H1 (cell line): ENCODE results near the gene VWA7. TPM values are rescaled to one million over a fixed set of nuclear protein-coding genes. Genes with fewer than 3 reads are reported as not detected.
A peak's percentile ranks its signal among the peaks of the same experiment; 100 is the strongest.
"Not testable (repeated sequence)": the region's sequence is repeated elsewhere in the genome, so short reads cannot be mapped to it uniquely, and the experiment has no call there.

ENCODE experiments used
- CTCF ChIA-PET: fragments of 300-600 bp; sonication (Branson Sonifier 250); formaldehyde crosslinking; loops from one replicate; lab custom pipeline; 2021; ENCODE audit not compliant: partially characterized antibody; lab: Charles Lee
- POLR2A ChIA-PET: fragments of 300-600 bp; sonication (Branson Sonifier 250); formaldehyde crosslinking; loops from one replicate; lab custom pipeline; 2021; ENCODE audit warnings: inconsistent platforms; ENCODE audit not compliant: partially characterized antibody; lab: Charles Lee
- DNase-seq, 2 experiments: peaks; one replicate each; pipeline versions ENCODE4 v3.0.0 to v3.0.0-alpha.2; 2010 to 2022; ENCODE audit warnings: low spot score in 2 of 2, low read depth in 1 of 2, mixed read lengths in 1 of 2
- FAIRE-seq: peaks from 2 replicates; lab custom pipeline; 2011; peaks lifted over from hg19 to GRCh38; lab: Jason Lieb, UNC
- H2AFZ ChIP-seq: 2 replicates; pipeline ENCODE4 v1.8.1; 2012; ENCODE audit warnings: low read length, inconsistent platforms
- H2AK5ac ChIP-seq: 2 replicates; pipeline ENCODE4 v1.6.1; 2013; ENCODE audit warnings: low read depth, low read length
- H2BK120ac ChIP-seq: replicated peaks from 2 replicates; pipeline ENCODE3; 2013; ENCODE audit warnings: low read depth, low read length, inconsistent platforms
- H2BK12ac ChIP-seq: 2 replicates; pipeline ENCODE4 v1.6.1; 2013; ENCODE audit warnings: low read depth, low read length
- H2BK15ac ChIP-seq: 2 replicates; pipeline ENCODE4 v1.6.1; 2013; ENCODE audit warnings: low read length
- H2BK20ac ChIP-seq: 2 replicates; pipeline ENCODE4 v1.6.1; 2013; ENCODE audit warnings: low read length
- H2BK5ac ChIP-seq: 2 replicates; pipeline ENCODE4 v1.6.1; 2013; ENCODE audit warnings: low read depth, low read length
- H3K14ac ChIP-seq: 2 replicates; pipeline ENCODE4 v1.6.1; 2013; ENCODE audit warnings: inconsistent platforms; ENCODE audit not compliant: insufficient read length
- H3K18ac ChIP-seq: 2 replicates; pipeline ENCODE4 v1.6.1; 2013; ENCODE audit warnings: low read length; ENCODE audit errors: extremely low read depth
- H3K23ac ChIP-seq: 2 replicates; pipeline ENCODE4 v1.6.1; 2013; ENCODE audit warnings: inconsistent platforms; ENCODE audit not compliant: insufficient read length
- H3K23me2 ChIP-seq: 2 replicates; pipeline ENCODE4 v1.6.1; 2013; ENCODE audit warnings: low read depth, low read length
- H3K27ac ChIP-seq: 2 replicates; pipeline ENCODE4 v1.6.1; 2011; ENCODE audit warnings: low read depth, low read length, inconsistent platforms
- H3K27me3 ChIP-seq, 4 experiments: replicated peaks in 1 of 4; 1 replicate in 1 of 4; 2 replicates in 3 of 4; pipeline versions ENCODE4 v1.6.1 to v1.8.1; 2011 to 2013; ENCODE audit warnings: low read length in 3 of 4, mild to moderate bottlenecking in 3 of 4, inconsistent platforms in 2 of 4, mixed read lengths in 2 of 4, moderate library complexity in 1 of 4; ENCODE audit not compliant: control insufficient read depth in 3 of 4, insufficient read depth in 3 of 4; ENCODE audit errors: extremely low read depth in 1 of 4
- H3K36me3 ChIP-seq, 4 experiments: 2 replicates each; pipeline versions ENCODE4 v1.6.1 to v1.8.1; 2011 to 2013; ENCODE audit warnings: mild to moderate bottlenecking in 4 of 4, low read length in 3 of 4, moderate library complexity in 2 of 4, control low read depth in 1 of 4, inconsistent platforms in 1 of 4; ENCODE audit not compliant: insufficient read depth in 4 of 4, control insufficient read depth in 2 of 4
- H3K4ac ChIP-seq: replicated peaks from 2 replicates; pipeline ENCODE3; 2013; ENCODE audit warnings: low read length, low read depth, mixed read lengths, inconsistent platforms; ENCODE audit not compliant: insufficient read length
- H3K4me1 ChIP-seq, 4 experiments: replicated peaks in 1 of 4; 1 replicate in 1 of 4; 2 replicates in 3 of 4; pipeline versions ENCODE4 v1.6.1 to v1.8.1; 2011 to 2013; ENCODE audit warnings: low read length in 3 of 4, inconsistent platforms in 2 of 4, mixed read lengths in 1 of 4; ENCODE audit not compliant: insufficient read depth in 4 of 4, control insufficient read depth in 3 of 4
- H3K4me2 ChIP-seq, 2 experiments: 2 replicates each; pipeline versions ENCODE4 v1.6.1 to v1.8.1; 2011 to 2013; ENCODE audit warnings: low read depth in 2 of 2, low read length in 2 of 2, control low read depth in 1 of 2, inconsistent platforms in 1 of 2, mild to moderate bottlenecking in 1 of 2; ENCODE audit not compliant: insufficient read depth in 1 of 2
- H3K4me3 ChIP-seq, 4 experiments: fragments of 200-600, 300-600 bp in 1 of 4; sonication (generic), shearing (Covaris generic), sonication (Bioruptor Twin) in 1 of 4; 2 replicates each; pipeline versions ENCODE4 v1.5.1 to v1.8.1; 2011 to 2016; ENCODE audit warnings: low read length in 4 of 4, low read depth in 3 of 4, control low read depth in 2 of 4, inconsistent platforms in 2 of 4, mild to moderate bottlenecking in 2 of 4, mixed read lengths in 1 of 4, moderate library complexity in 1 of 4; ENCODE audit not compliant: insufficient read depth in 2 of 4; ENCODE audit errors: extremely low read depth in 1 of 4
- H3K56ac ChIP-seq: replicated peaks from 2 replicates; pipeline ENCODE3; 2013; ENCODE audit warnings: low read depth, mild to moderate bottlenecking, mixed read lengths, low read length, inconsistent platforms; ENCODE audit not compliant: insufficient read length
- H3K79me1 ChIP-seq: 2 replicates; pipeline ENCODE4 v1.6.1; 2013; ENCODE audit warnings: low read depth, low read length, control low read depth
- H3K79me2 ChIP-seq, 2 experiments: 2 replicates each; pipeline versions ENCODE4 v1.6.1 to v1.8.1; 2012 to 2013; ENCODE audit warnings: low read length in 2 of 2, mild to moderate bottlenecking in 2 of 2, inconsistent platforms in 1 of 2; ENCODE audit not compliant: insufficient read depth in 2 of 2, control insufficient read depth in 1 of 2
- H3K9ac ChIP-seq, 4 experiments: replicated peaks in 1 of 4; 1 replicate in 1 of 4; 2 replicates in 3 of 4; pipeline versions ENCODE4 v1.6.1 to v1.8.1; 2011 to 2013; ENCODE audit warnings: low read depth in 3 of 4, low read length in 3 of 4, control low read depth in 2 of 4, mild to moderate bottlenecking in 2 of 4, moderate library complexity in 2 of 4, inconsistent platforms in 1 of 4; ENCODE audit errors: extremely low read depth in 1 of 4
- H3K9me3 ChIP-seq, 2 experiments: 2 replicates each; pipeline versions ENCODE4 v1.6.1 to v1.8.1; 2012 to 2013; ENCODE audit warnings: mild to moderate bottlenecking in 2 of 2, moderate library complexity in 2 of 2, control low read depth in 1 of 2, inconsistent platforms in 1 of 2, low read depth in 1 of 2, low read length in 1 of 2, mixed read lengths in 1 of 2; ENCODE audit not compliant: insufficient read depth in 2 of 2
- H4K20me1 ChIP-seq, 2 experiments: replicated peaks in 1 of 2; 2 replicates each; pipeline versions ENCODE3 to v1.8.1; 2011 to 2013; ENCODE audit warnings: inconsistent platforms in 2 of 2, low read length in 2 of 2, mild to moderate bottlenecking in 1 of 2; ENCODE audit not compliant: insufficient read depth in 2 of 2, control insufficient read depth in 1 of 2
- H4K5ac ChIP-seq: 2 replicates; pipeline ENCODE4 v1.6.1; 2013; ENCODE audit warnings: low read length, low read depth, mixed read lengths, inconsistent platforms; ENCODE audit not compliant: insufficient read length
- H4K8ac ChIP-seq: 2 replicates; pipeline ENCODE4 v1.8.0; 2013; ENCODE audit warnings: mild to moderate bottlenecking, moderate library complexity, low read length, inconsistent platforms; ENCODE audit not compliant: insufficient read depth; ENCODE audit errors: extremely low read depth
- H4K91ac ChIP-seq: replicated peaks from 2 replicates; pipeline ENCODE3; 2013; ENCODE audit warnings: low read length, mixed read lengths, inconsistent platforms; ENCODE audit not compliant: insufficient read length
- ASH2L ChIP-seq: fragments of 200-600, 300-600 bp; sonication (generic); IDR thresholded peaks from one replicate; pipeline ENCODE4 v1.7.1; 2017; ENCODE audit warnings: low read length
- CEBPB ChIP-seq: IDR thresholded peaks from 2 replicates; pipeline ENCODE4 v1.6.1; 2012; ENCODE audit warnings: low read depth, low read length
- GTF2F1 ChIP-seq: IDR thresholded peaks from 2 replicates; pipeline ENCODE4 v1.6.1; 2012; ENCODE audit warnings: low read depth, low read length, improper control_type of control experiment, borderline replicate concordance
- HDAC2 ChIP-seq, 2 experiments: fragments of 300-600 bp in 1 of 2; sonication (generic) in 1 of 2; IDR thresholded peaks; 2 replicates each; pipeline ENCODE4 v1.6.1; 2011 to 2012; ENCODE audit warnings: low read depth in 2 of 2, low read length in 2 of 2, mild to moderate bottlenecking in 2 of 2, moderate library complexity in 2 of 2, borderline replicate concordance in 1 of 2, inconsistent platforms in 1 of 2
- JUND ChIP-seq: IDR thresholded peaks from 2 replicates; pipeline ENCODE4 v1.6.1; 2011; ENCODE audit warnings: mild to moderate bottlenecking, improper control_type of control experiment, low read length
- POLR2A ChIP-seq, 2 experiments: IDR thresholded peaks; 1 replicate in 1 of 2; 2 replicates in 1 of 2; pipeline ENCODE4 v1.6.1; 2011; ENCODE audit warnings: low read depth in 2 of 2, low read length in 2 of 2, mild to moderate bottlenecking in 2 of 2; ENCODE audit errors: control extremely low read depth in 1 of 2
- WGBS, 2 experiments: shearing (Covaris generic) in 1 of 2; methylation state at CpG; one replicate each; pipeline versions ENCODE4 v1.1.6 to v1.1.7; 2013 to 2015; ENCODE audit warnings: low lambda C conversion rate in 2 of 2, mixed read lengths in 2 of 2, inconsistent platforms in 1 of 2, low coverage in 1 of 2, missing lambda C conversion rate in 1 of 2; ENCODE audit not compliant: insufficient replicate concordance in 2 of 2, insufficient coverage in 1 of 2, insufficient read length in 1 of 2; ENCODE audit errors: extremely low coverage in 1 of 2, missing lambda C conversion rate in 1 of 2; 5-methylcytosine and 5-hydroxymethylcytosine counted together
- polyA plus RNA-seq, 7 experiments: library from polyadenylated mRNA; depleted of rRNA in 3 of 7; stranded (reverse) in 5 of 7; unstranded in 2 of 7; fragments of >200 nt in 5 of 7; fragments of 200-250 nt in 2 of 7; gene quantifications; 1 replicate in 5 of 7; 2 replicates in 1 of 7; 4 replicates in 1 of 7; pipeline versions ENCODE4 v1.2.1 to v1.2.3, GENCODE V29; 2011 to 2013; ENCODE audit warnings: missing spikeins in 2 of 7, mixed read lengths in 2 of 7
- total RNA-seq: library from RNA; stranded (reverse); fragmentation: NEBNext Ultra II Directional; extraction: Animal tissue kit (Norgen Biotek cat#: 25700); gene quantifications from 2 replicates; pipeline ENCODE4 v1.2.1, GENCODE V29; 2021

Gene VWA7
- total and polyA plus RNA-seq, 2 of the 8 experiments (the other 6 are each of a cell fraction or from before 2014, with no cell fraction given), result 0.82 to 2.1 TPM

GRCh38 chr6:31794294-31794865 is 17.3 kb upstream of the VWA7 start (continued):
- TF ChIP-seq ASH2L (no peak), JUND (no peak), CEBPB (no peak), GTF2F1 (no peak), POLR2A (IDR thresholded peaks at IDR 0.05; ENCODE audit: control extremely low read depth in 1 of 2, low read depth in 2 of 2, low read length in 2 of 2) (no peak), HDAC2 (IDR thresholded peaks at IDR 0.05; ENCODE audit: borderline replicate concordance in 1 of 2, low read depth in 2 of 2, low read length in 2 of 2) (no peak)
- TF ChIP-seq, all 59 proteins: peak for 0

GRCh38 chr6:31793927-31794245 is 16.8 kb upstream of the VWA7 start:
- H2AK5ac ChIP-seq, H2BK12ac ChIP-seq, H3K27ac ChIP-seq, H3K18ac ChIP-seq, H3K27me3 ChIP-seq, H2BK15ac ChIP-seq, H2BK5ac ChIP-seq, H4K91ac ChIP-seq, H3K14ac ChIP-seq, H3K79me1 ChIP-seq, H4K5ac ChIP-seq, H3K4ac ChIP-seq, H3K9me3 ChIP-seq, H2AFZ ChIP-seq, DNase-seq, FAIRE-seq, H2BK120ac ChIP-seq, H3K4me1 ChIP-seq, H3K23ac ChIP-seq, H4K20me1 ChIP-seq, H3K56ac ChIP-seq, H3K23me2 ChIP-seq, H2BK20ac ChIP-seq, H4K8ac ChIP-seq, H3K9ac ChIP-seq: not testable (repeated sequence)
- CTCF ChIA-PET, result interaction anchor here (1.5 to 1.9 kb wide), 3 partner anchors 12 to 37 kb away, joined by 7 to 10 read pairs (median 9); partner anchors contain the start of genes HSPA1B and LSM2
- Histone ChIP-seq H3K4me3 (peak overlapping the region in 3 of 4 experiments; percentile 82 to 92 (median 89); a peak in 5 of 8 replicates), H3K36me3 (peaks cover 4 to 43% (median 16%) of the 10 kb centered on the region in 4 experiments; a peak in 6 of 8 replicates), H3K4me2 (peak overlapping the region; percentile 89 to 94), H3K79me2 (peaks cover 0 to 19% of the 10 kb centered on the region in 2 experiments; a peak in 2 of 4 replicates)
- POLR2A ChIA-PET, result interaction anchor here (1.4 to 7.6 kb wide), 7 partner anchors 10 to 64 kb away, joined by 3 to 81 read pairs (median 23); partner anchors contain the start of genes HSPA1A, HSPA1L and LSM2
- WGBS, 2 experiments, result 83% methylated on average over 6 of the region's 6 CpGs; no CpG with 5 or more reads in 1 of the 2 experiments
